DMS153 (cell line): Measurements from ENCODE around the gene CACNA2D3.

ENCODE experiments used
- DNase-seq: peaks from one replicate; lab custom pipeline; 2025; lab: John Stamatoyannopoulos, UW

CACNA2D3 gene

DNA sequence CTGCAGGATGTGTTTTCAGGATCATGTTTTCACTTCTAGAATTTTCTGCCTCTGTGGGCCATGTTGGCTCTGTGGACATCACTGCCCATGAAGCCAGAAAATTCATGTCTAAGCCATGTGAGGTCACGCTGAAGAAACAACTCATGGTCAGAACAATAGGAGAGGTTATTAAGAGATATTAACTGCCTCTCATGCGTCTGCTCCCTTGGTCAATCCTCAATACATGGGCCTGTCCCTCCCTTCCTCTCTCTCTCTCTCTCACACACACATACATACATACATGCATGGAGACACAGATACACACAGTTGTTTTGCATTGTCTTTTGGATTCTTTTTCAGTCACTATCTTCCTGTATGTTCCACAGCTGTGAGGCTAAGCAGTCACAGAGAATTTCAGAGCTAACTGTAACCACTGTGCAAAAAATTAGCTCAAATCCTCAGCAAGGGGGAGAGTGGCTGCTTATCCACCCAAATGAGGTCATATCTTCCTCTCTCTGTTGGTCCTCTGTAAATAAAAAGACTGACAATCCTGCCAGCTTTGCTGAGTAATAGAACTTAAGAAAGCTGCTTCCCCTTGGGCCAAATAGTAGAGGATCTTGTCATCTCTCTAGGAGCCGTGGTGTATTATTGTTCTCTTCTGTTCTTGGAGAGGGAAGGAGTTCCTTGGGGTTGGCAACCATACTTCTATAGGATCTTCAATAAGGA is 759.9 kb downstream of the CACNA2D3 start:
- no peak for DNase-seq

DNA sequence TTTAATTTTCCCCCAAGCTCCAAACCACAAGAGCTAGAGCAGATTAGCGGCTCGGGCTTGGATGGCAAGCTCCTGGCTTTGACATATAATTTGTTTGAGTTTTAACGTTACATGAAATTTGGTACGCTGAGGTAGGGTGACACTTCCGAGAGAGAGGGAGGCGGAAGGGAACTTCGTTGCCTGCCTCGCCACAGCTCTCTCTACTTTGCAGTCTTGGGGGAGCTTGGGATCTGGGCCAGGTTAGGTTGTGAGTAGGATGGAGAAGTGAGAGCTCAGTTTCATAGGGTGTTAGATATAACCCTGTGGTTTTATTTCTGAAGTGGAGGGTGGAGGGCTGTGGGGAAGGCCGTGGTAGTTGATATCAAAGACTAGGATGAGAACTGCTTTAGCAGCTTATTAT is 765.8 kb downstream of the CACNA2D3 start:
- DNase-seq: no peak

DNA sequence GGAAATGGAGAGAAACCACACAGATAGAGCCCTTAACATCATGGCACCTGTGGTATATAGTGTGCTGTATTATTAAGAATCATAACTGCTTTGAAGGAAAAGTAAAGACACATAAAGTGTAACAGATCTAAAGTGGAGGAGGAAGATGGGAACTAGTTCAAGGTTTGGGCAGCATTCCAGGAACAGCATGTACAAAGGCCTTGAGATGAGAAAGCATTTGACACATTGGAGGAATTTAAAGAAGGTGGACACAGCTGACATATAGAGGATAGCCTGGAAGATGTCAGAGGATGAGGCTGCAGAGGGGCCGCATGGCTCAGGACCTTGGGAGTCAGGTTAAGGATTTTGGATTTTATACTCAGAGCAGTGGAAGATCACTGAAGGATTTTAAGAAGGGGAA is 766.5 kb downstream of the CACNA2D3 start:
- DNase-seq: no peak

DNA sequence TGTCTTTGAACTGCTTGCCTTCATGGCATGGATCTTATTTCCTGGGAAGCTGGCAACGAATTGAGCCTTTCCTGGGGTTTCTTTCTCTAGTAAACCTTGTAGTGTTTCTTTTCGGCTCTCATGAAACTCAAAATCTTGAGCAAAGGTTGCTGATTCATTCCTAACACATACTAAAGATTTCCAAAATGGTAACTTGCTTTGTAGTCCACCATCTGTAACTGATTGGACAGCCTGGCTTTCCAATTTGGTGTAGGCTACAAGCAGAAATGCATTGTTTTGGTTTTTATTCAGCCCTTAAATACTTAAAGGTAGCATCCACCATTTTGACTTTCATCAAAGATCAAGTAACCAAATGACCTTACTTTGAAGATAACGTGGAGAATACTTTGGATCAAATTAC is 767.4 kb downstream of the CACNA2D3 start:
- DNase-seq: no peak

DNA sequence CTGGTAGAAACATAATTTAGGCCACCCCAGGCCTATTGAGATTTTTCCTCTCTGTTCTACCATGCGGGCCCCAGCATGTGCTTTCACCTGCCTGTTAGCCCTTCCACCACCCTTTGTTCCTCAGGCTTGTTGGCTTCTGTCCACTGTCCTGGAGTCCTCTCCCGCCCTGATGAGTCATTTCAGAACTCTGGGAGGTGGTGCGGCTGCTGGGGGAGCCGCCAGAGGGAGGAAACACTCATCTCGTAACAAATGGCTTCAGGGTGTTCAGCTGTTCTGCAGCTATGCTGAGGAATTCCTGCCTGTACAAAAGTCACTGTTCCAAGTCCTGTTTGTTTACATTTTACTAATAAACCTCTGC is 769.2 kb downstream of the CACNA2D3 start:
- DNase-seq: peak; percentile 57

DNA sequence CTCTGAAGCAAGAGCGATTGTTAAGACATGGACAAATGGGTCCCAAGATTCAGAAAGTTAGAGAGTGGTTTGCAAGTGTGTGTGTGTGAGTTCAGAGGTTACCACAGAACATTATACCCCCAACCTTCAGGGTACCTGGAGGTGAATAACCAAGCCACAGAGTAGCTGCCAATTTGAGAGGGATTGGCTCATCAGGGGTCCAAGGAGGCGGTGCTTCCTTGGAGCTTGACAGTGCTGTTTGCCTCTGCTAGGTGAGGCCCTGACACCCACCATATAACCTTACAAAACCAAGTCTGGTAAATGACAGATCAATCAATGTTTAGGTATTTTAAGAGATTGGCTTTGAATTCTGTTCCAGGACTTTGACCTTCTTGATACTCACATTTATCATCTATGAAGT is 769.8 kb downstream of the CACNA2D3 start:
- no peak for DNase-seq

DNA sequence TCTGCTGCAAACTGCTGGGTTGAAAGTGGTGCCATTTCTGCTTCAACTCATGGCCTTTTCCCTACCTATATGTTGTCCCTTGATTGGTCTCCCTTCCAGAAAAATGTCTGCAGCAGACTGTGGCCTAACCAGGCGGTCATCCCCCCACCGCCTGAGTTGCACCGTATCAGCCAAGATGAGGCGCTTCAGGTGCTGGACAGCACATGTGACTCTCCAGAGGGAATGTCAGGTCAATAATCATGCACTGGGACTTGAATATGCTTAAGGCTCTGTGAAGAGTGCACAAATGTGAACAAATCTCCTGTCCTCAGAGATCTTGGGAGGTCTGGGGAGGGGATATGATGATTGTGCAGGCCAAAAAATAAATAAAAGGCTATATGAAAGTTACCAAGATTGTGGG is 773.3 kb downstream of the CACNA2D3 start:
- DNase-seq: no peak

DNA sequence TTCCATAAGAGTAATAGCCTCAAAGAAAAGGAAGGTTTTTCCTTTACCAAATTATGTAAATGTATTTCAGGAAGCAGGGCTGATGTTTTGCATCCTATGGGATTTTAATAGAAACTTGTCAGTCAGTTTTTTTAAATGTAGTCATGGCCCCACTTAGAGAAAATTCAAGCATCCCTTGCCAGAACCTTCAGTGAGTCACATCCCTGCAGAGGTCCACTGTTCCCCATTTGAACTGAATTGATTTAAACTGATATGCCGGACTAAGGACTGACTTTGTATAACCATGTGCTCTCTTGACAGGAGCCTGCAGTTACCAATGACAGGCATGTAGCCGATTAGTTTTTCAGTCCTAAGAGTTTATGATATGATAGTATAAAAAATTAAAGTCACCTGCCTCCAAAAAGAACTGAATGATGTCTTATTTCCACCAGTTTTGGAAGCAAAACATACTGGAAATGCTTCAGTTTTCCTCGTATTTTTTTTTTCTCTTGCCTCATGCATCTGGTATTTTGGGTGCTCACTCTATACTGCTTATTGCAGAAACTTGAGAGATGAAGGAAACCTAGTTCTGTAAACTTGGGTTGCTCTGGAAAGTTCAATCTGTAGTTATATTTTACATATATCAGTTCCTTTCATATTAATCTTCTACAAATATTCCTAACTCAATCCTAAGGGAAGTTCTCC is 774.8 kb downstream of the CACNA2D3 start:
- no peak for DNase-seq

DNA sequence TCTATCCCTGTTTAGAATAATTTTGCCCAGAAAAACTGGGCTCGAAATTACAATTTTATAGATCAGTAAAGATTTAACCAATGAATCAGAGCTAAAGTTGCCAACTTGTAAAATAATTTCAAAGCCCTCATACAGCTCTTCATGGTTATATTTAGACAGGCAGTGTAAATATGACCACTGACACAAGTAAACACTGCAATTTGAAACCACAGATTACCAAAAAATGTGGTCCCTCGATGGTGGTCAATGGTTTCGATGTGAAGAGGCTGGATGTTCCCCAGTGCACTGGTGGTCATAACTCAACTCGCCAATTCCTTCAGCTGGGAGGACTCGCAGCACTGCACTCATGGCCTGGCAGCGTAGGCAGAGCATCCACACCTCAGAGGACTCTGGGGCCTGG is 776.9 kb downstream of the CACNA2D3 start:
- no peak for DNase-seq

DNA sequence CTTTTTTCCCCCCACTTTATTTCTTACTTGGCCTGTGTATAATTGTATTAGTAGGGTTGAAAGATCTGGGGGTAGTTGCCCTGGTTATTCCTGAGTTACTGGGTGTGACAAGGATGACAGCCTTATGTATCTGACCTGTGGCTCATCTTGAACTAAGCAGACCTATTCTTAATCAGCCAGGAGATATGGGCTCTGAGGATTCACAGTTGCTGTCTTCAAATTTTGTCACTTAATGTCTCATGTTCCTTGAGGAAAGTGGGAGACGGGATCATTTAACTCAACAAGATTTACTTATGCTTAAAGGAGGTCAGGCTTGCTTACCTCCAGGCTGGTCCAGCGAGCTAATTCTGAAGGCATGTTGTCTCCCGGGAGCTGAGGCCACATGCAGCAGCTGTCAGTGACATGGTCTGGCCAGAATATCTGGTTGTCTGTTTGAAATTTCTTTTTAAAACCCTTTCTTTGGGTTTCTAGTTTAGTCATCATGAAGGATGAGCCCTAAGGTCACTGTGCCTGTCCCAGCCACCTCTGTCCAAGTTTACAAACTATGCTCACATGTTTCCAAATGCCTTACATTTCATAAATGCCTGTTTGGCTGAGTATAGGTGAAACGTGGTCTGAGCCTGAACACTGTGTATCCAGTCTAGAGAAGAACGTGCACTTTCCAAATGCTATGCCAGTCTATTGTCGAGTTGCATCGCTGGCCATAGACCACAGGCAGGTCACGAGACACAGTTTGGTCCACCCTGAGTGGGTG is 778.7 kb downstream of the CACNA2D3 start:
- no peak for DNase-seq

DNA sequence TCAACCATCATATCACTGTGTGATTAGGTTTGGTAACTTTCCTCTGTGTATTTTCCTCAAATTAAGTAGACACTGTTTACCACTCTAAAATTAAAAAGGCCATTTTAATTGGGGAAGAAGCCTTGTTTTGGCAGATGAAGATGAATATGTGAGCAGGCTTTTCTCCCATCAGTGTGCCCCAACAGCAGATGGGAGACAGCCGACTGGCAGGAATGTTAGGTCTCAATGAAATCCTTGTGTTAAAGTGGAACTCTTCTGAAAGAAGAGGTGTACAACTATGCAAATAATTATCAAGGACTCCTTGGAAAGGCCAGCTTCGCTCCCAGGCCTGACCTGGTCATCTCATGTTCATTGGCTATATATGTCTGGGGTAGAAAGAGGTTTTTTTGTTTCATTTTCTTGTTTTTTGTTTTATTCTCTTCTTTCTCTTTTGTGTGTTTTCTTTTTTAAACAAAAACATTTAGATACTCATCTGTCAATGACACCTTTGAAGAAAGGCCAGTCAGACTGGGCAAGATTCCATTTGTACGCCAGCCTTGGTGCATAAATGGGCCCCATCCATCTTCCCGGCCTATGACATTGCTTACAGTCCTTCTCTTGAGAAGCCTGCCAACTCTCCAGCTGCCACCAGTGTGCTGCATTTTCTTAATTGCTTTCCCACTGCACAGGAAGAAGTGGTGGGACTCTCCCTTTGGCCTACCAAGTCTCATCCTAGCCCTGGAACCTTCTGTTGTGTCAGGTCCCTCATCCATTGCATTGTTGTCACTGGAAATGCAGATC is 779.7 kb downstream of the CACNA2D3 start:
- no peak for DNase-seq

DNA sequence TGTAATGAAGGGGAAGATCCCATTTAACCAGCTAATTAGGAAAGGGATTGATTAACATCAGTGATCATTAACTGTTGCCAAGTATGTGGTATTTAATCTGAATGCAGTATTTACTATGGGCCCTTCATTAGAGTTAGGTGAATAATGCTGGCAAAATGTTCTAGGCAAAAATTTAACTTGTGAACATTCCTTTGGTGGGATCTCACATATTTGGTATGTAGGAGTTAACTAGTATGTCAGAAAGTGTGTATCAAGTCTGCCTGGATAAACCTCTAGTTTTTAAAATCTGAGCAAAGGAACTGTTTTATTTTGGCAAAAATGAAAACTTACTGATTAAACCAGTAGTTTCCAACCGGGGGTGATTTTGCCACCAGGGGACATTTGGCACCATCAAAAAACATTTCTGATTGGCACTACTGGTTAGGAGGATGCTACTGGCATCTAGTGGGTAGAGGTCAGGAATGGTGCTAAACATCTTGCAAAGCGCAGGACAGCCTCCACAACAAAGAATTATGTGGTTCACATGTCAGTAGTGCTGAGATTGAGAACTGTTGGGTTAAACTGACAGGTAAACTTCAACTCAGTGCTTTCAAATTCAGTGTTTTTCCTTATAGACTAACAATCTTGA is 783.0 kb downstream of the CACNA2D3 start:
- no peak for DNase-seq

DNA sequence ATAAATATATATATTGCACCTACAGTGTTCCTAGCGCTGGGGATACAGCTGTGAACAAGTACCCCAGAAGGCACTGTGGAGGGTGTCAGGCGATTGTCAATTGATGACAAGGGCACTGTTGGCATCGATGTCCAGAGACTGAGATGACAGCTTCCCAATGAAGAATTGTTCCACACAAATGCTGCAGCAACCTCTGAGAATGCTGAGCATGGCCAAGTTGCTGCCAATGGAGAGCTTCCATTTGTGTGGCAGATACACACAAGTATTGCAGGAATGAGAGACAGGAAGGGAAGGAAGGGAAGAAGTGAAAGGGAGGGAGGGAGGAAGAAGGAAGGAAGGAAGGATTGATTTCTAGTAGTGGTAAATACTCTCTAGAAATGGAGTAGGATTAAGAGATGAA is 783.6 kb downstream of the CACNA2D3 start:
- DNase-seq: no peak

DNA sequence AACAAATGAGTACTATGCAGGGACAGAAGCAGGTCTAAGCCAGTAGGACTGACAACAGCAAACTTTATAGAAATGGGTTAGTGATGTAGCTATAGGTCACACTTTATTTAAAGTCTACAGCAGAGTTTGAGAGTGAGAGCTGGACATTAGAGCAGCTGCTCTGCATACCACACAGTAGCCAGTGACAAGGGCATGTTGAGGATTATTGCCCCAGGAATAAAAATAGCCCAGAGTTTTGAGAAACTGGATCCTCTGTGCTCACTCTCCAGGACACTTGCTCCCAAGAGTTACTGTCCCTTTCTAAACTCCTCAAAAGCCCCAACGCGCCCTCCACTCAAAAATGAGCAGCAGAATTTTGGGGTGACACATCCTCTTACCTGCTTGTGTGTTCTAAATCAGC is 784.4 kb downstream of the CACNA2D3 start:
- DNase-seq: no peak

DNA sequence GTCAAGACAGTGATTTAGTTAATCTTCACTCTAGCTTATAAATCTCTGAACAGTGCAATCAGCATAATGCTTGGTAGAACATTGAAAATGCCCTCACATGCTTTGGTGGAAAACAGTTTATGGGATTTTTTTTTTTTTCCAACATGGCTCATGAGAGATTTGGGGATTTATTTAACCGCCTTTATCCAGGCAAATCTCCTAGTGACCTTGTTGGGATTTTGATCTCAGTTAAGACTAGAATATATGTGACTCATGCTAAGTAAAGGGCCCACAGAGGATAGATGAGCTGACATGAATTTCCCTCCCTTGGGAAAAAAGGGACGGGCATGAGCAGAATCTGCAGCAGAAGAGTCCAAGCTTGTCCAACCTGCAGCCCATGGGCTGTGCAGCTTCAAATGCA is 786.8 kb downstream of the CACNA2D3 start:
- DNase-seq: no peak

DNA sequence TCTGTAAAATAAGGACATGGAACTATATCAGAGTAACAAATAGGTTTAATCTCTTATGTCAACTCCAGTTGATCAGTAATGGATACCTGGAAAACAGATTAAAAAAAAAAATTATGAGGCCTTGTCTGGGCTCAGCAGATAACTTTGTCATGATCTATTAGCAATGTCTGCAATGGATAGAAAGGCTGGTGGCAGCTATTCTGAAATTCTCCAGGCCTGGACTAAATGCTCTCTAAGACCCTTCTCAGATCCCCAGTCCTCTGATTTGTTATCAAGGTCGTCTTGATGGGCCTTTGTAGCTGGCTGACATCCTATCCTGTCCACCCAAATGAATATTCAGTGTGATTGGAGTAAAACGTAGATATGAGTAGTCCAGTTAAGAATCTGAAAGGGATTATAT is 791.8 kb downstream of the CACNA2D3 start:
- no peak for DNase-seq

DNA sequence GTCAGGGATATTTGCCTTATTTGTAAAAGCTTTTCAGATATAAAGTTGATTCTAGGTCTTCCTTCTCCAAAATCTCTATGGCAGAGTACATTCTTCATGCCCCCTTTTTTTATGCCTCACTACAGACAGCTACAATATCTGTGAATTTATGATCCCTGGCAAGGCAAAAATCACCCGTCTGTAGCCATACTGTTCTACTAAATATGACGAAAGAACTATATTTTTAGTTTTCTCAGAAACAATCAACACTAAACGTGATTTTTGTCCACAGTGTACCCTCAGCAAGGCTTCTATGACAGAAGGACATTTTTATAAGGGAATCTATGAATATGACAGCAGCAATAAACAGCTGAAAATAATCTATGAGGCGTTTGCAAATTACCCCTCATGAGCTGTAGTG is 792.8 kb downstream of the CACNA2D3 start:
- no peak for DNase-seq

DNA sequence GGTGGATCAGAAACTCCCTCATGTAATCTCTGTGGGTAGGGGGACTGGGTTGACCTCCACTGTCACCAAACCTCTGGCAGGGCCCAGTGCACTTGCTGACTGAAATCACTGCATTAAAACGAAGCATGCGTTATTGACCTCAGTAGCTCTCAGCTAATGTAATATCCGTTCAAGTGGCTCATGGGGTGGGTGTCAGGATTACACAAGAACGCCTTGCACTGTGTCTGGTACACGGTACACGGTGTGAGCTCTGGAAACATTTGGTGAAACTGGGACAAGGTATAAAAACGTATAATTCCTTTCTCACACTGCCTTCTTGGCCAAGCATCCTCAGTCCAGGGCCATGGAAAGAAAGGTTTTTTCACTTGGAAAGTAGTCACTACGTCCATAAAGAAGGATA is 793.6 kb downstream of the CACNA2D3 start:
- no peak for DNase-seq

DNA sequence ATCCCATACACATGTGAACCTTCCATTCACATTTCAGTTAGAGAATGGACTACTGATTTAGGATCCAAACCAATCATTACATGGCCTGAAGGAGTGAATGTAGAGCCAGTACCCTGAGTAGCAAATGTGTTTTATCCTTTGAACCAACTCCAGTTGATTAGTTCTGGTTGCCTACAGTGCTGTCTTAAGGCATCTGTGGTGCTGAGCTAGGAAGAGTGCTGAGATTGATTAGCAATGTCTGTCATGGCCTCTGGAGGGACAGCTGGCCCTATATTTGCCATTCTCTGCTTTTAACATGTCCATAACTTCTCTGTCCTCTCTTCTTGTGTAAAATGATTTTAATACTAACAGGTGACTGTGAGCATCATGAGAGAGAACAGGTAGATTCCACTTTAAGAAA is 794.4 kb downstream of the CACNA2D3 start:
- DNase-seq: no peak

DNA sequence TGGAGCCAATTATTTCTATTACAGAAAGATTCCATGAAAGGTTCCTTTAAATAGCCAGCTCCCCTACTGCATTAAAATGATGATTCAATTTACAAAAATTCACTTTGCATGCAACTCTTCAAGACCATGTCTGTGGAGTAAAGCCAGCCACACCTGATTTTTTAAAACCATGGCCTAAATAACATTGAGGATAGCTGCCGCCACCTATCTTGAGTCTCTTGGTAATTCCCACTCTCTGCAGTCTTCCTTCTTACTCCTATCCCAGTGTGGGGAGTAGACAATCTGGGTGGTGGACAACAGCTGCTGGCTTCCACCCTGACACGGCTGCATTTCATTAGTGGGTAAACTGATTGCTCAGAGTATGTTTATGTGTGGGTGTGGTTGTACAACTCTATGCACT is 794.8 kb downstream of the CACNA2D3 start:
- DNase-seq: no peak

DNA sequence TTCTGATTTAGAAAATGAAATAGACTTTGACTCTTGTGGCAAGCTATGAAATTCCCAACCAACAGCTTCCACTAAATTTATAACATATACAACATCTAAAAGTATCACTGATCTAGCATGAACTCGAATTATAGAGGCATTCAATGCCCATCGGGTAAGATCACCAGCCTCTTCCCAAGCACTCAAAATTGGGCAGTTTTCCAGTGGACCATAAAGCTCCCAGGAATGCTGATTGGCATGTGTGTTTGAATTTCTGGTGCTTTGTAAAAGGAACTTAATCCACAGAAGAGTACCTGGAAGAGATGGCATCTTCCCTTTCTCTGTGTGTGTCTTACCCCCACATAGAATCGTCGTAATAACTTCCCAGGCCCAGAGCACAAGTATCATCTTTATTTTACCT is 795.5 kb downstream of the CACNA2D3 start:
- no peak for DNase-seq

DNA sequence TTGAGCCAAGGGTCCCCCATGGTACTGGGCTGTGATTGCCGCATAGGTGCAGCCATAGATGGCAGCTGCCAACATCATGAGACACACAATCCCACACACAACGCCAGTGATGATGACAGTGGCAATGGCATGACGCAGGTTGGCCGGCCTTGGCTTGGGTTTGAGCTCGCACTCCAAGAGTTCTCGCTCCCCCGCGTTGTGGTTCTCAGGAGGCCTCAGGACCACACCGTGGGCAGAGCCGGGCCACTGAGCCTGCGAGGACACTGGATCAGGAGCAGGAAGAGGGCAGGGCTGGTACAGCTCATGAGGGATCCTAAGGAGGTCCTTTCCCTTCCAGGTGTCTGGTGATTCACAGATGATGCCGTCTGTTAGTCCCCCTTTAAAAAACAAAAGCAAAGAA is 796.2 kb downstream of the CACNA2D3 start:
- no peak for DNase-seq
